Psoas muscle (tissue), 8 donors: ENCODE data around the gene GRK2. TPM values are rescaled to one million over a fixed set of nuclear protein-coding genes. Genes with fewer than 3 reads are reported as not detected.
A peak's percentile ranks its signal among the peaks of the same experiment; 100 is the strongest.

Experiments
- ATAC-seq, 4 donors: fragments of 200-7000 bp; cut with Tn5 transposase; one replicate each; pipeline ENCODE4 v1.9.1; 2020; ENCODE audit warnings: moderate library complexity in 3 of 4, mild to moderate bottlenecking in 2 of 4
- DNase-seq, 2 donors: peaks; one replicate each; pipeline ENCODE4 v3.0.0-alpha.2; 2020
- H3K27ac ChIP-seq: fragments of 200-600 bp; one replicate; pipeline ENCODE4 v1.8.0; 2022
- H3K27me3 ChIP-seq, 3 donors: fragments of 200-600 bp in 1 of 3; one replicate each; pipeline versions ENCODE4 v1.6.1 to v1.8.0; 2013 to 2022; ENCODE audit warnings: low read length in 2 of 3, mild to moderate bottlenecking in 2 of 3, moderate library complexity in 1 of 3; ENCODE audit not compliant: insufficient read depth in 3 of 3
- H3K36me3 ChIP-seq, 2 donors: fragments of 200-600 bp in 1 of 2; one replicate each; pipeline versions ENCODE4 v1.6.1 to v1.8.0; 2013 to 2022; ENCODE audit warnings: low read depth in 1 of 2, mild to moderate bottlenecking in 1 of 2, moderate library complexity in 1 of 2; ENCODE audit not compliant: insufficient read depth in 1 of 2
- H3K4me1 ChIP-seq: fragments of 200-600 bp; one replicate; pipeline ENCODE4 v1.8.0; 2022
- H3K4me3 ChIP-seq: fragments of 200-600 bp; one replicate; pipeline ENCODE4 v1.8.0; 2022; ENCODE audit warnings: mild to moderate bottlenecking
- H3K9me3 ChIP-seq: fragments of 200-600 bp; one replicate; pipeline ENCODE4 v1.8.0; 2022
- CTCF ChIP-seq: fragments of 200-600 bp; IDR thresholded peaks from one replicate; pipeline ENCODE4 v1.8.0; 2022; ENCODE audit warnings: antibody characterized with exemption
- WGBS, 3 donors: extraction: QIAGEN DNeasy Blood & Tissue Kit; methylation state at CpG; one replicate each; pipeline versions ENCODE4 v1.1.6 to v1.1.7; 2013; 5-methylcytosine and 5-hydroxymethylcytosine counted together
- intact Hi-C, 2 donors: fragments of 100-400 bp; cut with DNase I; formaldehyde crosslinking; loops; one replicate each; pipeline versions ENCODE4 v1.11.0 to v1.14.2; 2022
- polyA plus RNA-seq, 3 donors: library from polyadenylated mRNA; stranded (reverse); fragments of 200-250 nt; gene quantifications; one replicate each; pipeline ENCODE4 v1.2.3, GENCODE V29; 2013
- total RNA-seq, 4 donors: library from RNA; stranded (reverse); fragmentation: NEBNext Ultra II Directional in 2 of 4; extraction: Animal tissue kit (Norgen Biotek cat#: 25700) in 2 of 4; gene quantifications; one replicate each; pipeline versions ENCODE4 v1.2.1 to v1.2.4, GENCODE V29; 2021 to 2023
- donor health status: healthy with polysubstance abuse.
- donor health status: DM: no; HTN: no; CAD: no; lungs with moderate emphysema.
- donor health status: Bipolar disorder and iron deficiency.
- donor health status: healthy.
- donor health status: DM: yes; HTN: yes; CAD: no.
- donor health status: DM: no; HTN: no; CAD: no.
- donor health status: DM: no; HTN: no; CAD: no.
- donor health status: DM: yes; HTN: yes; CAD: no.

GRK2 gene
- total and polyA plus RNA-seq, 7 donors: 37.3 to 56.8 (median 46.2) TPM

- Histone ChIP-seq H3K36me3 (peaks cover 0 to 52% of the 10 kb centered on the region in 2 donors), H3K9me3 (no peaks in the 10 kb centered on the region), H3K27ac (no peak overlapping the region), H3K4me1 (peaks cover 26% of the 10 kb centered on the region), H3K27me3 (no peaks in the 10 kb centered on the region), H3K4me3 (peak overlapping the region; percentile 68)
- DNase-seq (peak; percentile 40 to 72), ATAC-seq (peak in 3 of 4 donors; percentile 2 to 18 (median 9))
- no peak for TF ChIP-seq CTCF
- WGBS, 3 donors: 29 to 41% (median 38%) methylated on average over 27 to 36 of the region's 36 CpGs
- intact Hi-C loops: no loop called here
Measured at GRCh38 chr11:67289651-67290479, 23.6 kb downstream of the GRK2 start.

- TF ChIP-seq CTCF: no peak
- Histone ChIP-seq H3K36me3 (peaks cover 0 to 44% of the 10 kb centered on the region in 2 donors), H3K4me3 (no peak overlapping the region), H3K4me1 (peaks cover 26% of the 10 kb centered on the region), H3K9me3 (peaks cover 4% of the 10 kb centered on the region), H3K27ac (no peak overlapping the region), H3K27me3 (no peaks in the 10 kb centered on the region)
- intact Hi-C loops: no loop called here
- WGBS, 3 donors: 73 to 79% (median 78%) methylated on average over 7 of the region's 7 CpGs
- DNase-seq: peak; percentile 63 to 66
- ATAC-seq: no peak
Measured at GRCh38 chr11:67290801-67291200, 24.5 kb downstream of the GRK2 start.

GRCh38 chr11:67291481-67292381 lies 25.5 kb downstream of the GRK2 start:
- Histone ChIP-seq H3K4me1 (peaks cover 26% of the 10 kb centered on the region), H3K9me3 (peaks cover 6% of the 10 kb centered on the region), H3K36me3 (peaks cover 0 to 36% of the 10 kb centered on the region in 2 donors), H3K27ac (no peak overlapping the region), H3K27me3 (no peaks in the 10 kb centered on the region), H3K4me3 (no peak overlapping the region)
- intact Hi-C loops: no loop called here
- ATAC-seq: no peak
- WGBS, 3 donors: 90 to 92% (median 90%) methylated on average over 33 of the region's 33 CpGs
- TF ChIP-seq CTCF: no peak
- DNase-seq: peak; percentile 17 to 61

GRCh38 chr11:67292671-67293070 lies 26.4 kb downstream of the GRK2 start:
- 61 to 66% (median 63%) methylated on average over 3 of the region's 3 CpGs for WGBS, 3 donors
- DNase-seq (no peak), ATAC-seq (no peak)
- intact Hi-C loops: no loop called here
- H3K27me3 ChIP-seq: no peaks in the 10 kb centered on the region
- H3K36me3 ChIP-seq: peaks cover 0 to 33% of the 10 kb centered on the region in 2 donors
- no peak overlapping the region for H3K27ac ChIP-seq
- no peak for TF ChIP-seq CTCF
- H3K9me3 ChIP-seq: peaks cover 6% of the 10 kb centered on the region
- peaks cover 22% of the 10 kb centered on the region for H3K4me1 ChIP-seq
- H3K4me3 ChIP-seq: no peak overlapping the region
